ENCODE measurements around the gene CHST15.

The CHST15 gene

DNA sequence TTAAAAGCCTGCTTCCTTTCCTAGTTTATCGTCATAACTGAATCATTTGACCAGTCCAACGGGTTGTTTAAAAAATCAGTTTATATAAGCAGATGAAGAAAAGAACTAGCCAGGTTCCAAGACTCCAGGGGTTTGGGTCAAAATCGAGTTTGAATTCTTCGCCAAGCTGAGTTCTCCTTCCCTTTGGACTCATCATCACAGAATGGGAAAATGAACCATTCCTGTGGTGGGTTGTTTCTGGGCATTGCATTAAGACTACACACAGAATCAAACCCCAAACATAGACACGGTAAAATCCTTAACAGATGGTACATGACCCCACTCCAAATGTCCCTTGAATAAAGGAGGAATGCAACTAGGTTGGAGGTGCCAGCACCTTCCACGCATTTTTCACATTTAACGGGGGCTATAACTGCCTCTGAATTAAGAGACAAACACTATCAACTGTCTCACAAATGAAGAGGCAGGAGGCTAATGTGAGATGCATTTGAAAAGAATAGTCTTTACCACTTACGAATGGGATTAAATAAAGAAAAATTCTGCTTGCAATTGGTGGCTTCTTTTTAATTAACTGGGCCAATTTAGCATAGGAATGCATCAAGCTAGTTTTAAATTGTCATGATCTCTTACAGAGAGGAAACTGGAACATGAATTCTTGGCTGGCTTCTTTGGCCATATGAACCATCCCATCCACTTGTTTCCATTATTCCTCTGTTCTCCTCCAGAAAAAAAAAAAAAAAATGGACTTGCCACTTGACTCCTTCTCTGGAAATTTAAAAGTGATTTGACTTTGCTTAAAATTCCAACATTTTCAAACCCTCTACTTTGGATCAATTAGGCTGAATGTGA lies 61.1 kb downstream of the CHST15 start:
- DNase-seq (ENCODE audit: low spot score) (no peak), FAIRE-seq (no peak)

DNA sequence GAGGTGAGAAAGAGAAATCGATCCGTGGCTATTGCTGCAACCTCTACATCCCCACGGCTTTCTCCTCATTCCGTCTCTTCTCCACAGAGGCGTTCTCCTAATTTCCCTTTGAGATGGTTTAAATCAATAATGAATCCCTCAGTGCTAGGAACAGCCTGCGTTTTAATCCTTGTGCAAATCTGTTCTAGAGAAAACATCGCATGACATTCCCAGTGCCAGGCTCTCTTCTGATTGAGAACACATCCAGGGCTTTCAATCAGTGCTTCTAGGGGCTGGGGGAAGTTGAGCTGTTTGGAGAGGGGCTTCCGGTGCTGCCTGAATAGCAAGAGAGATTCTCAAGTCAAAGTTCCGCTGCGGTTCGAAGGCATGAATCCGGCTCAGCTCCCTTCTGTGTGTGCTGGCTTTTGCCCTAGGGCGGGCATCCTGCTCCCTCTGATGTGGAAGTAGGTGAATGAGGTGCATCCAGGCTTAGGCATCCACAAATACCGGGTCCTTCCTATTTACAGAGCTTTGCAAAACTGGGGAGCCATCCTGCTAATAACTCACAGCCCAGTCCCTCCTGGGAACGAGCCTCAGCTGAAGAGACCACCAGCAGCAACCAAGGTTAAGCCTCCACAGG lies 62.8 kb downstream of the CHST15 start:
- DNase-seq (ENCODE audit: low spot score) (no peak), FAIRE-seq (no peak)

DNA sequence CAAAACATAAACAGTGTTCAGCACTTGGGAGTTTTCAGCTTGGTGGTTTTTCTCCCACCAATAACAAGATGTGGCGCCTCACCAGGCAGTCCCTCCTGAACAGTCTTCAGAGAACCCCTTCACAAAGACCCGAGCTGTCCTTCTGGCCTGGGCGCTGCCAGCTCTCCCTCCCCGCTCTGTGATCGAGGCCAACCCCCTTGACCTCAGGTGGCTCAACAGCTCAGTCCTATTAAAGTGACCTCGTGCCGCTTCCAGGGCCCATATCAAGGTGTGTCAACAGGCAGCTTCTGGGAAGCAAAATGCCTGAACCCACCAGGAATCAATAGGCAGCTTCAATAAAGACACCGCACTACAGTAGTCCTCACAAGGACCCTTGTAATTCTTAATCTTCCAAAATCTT lies 63.3 kb downstream of the CHST15 start:
- no peak for FAIRE-seq
- no peak for DNase-seq (ENCODE audit: low spot score)

DNA sequence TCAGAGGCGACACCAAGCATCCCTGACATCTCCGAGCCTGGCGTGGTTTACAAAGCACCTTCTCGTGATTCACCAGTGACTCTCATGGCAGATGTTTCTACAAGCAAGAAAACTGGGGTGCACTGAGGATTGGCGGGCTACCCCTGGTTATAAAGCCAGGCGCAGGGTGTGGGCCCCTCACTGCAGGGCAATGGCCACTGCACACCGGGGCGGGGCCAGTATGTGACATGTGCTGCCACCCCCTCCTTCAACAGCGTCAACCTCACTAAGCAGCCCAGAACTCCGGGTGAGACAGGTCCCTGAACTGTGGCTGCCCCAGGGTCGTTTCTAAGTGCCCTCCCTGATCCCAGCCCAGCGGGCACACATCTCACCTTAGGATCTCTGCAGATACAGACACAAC lies 63.8 kb downstream of the CHST15 start:
- FAIRE-seq = no peak
- no peak for DNase-seq (ENCODE audit: low spot score)

DNA sequence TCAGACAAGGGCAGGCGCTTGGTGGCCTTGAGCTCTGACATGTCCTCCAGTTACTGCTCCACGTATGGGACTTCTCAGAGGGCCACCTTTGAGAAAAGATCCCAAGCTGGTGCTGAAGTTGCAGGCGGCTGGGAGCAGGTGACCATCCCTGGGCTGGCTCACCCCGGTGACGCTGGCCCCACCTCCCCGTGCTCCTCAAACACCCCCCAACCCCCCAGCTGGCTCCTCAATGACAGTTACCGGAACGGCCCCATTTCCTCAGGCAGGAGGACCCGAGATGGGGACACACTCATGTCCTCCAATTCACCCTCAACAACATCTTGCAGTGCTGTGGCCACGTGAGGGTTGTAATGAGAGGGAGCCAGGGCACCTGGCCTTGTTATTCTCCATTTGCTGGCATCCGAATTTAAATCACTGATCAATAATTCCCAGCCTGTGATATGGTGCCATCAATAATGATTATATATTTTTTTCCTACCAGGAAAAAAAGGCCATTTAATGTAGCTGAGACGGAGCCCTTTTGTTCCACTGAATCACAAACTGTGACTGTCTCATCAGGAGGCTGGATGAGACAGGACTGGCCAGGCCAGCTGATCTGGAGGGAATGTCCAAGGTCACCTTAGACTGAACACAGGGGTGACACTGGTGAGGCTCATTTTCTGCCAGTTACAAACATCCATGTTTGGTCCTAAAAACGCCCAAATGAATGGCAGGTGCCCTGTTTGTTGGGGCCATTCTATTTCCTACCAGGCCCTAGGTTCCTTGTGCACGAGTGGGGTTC lies 64.5 kb downstream of the CHST15 start:
- FAIRE-seq (no peak), DNase-seq (ENCODE audit: low spot score) (no peak)

DNA sequence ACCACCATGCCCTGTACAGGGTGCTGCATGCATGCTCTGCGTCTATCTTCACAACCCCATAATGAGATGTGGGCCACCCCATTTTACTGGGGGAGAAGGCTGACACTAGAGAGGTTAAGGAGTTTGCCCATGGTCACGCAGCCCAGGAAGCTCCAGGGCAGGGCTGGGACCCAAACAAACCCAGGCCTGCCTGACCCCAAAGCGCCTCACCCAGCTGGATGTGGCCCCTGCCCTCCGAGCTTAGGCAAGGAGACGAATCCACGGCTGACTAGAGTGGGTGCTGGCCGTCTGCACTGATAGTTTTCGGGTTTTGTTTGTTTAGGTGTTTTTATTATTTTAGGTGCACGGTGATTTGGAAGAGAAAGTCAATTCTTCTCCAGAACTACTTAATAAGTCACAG lies 65.7 kb downstream of the CHST15 start:
- DNase-seq (ENCODE audit: low spot score) (no peak), FAIRE-seq (no peak)

DNA sequence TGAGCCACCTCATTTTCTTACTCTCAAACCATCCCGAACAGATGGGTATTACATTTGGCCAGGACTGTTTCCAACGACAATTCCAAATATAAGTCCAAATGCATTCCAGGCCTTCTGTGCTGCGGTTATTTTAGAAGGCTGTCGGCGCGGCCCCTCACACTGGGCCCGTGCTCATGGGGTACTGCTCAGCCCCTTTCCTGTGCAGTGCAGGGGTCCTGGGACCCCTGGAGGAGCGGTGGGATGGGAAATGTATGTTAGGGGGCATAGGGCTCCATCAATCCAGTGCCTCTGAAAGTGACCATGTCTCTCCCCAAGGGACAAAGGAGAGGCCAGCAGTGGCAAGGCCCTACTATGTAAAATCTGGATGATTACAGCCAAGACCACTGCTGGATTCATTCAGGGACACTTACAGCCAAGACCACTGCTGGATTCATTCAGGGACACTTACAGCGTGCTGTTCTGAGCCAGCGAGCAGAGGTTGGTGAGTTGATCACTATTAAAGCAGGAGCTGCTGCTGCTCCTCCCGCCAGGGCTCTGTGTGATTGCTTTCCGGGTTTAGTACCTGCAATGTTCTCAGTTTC lies 66.3 kb downstream of the CHST15 start:
- FAIRE-seq = no peak
- no peak for DNase-seq (ENCODE audit: low spot score)

DNA sequence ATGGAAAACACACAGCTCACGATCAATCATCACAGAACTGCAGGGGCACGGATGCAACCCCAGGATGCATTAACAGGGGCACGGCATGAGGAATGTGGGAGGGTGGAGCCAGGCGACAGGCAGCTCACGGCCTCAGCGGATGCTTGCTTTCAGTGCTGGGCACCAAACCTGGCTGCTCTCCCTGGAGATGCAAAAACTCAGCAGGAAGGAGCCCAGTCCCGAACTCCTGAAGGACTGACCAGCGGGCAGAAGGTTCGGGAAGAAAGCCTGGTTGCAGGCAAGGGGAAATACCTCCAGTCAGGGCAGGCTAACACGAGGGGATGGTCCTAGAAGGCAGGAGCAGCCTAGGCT lies 66.8 kb downstream of the CHST15 start:
- DNase-seq (ENCODE audit: low spot score) (no peak), FAIRE-seq (no peak)

DNA sequence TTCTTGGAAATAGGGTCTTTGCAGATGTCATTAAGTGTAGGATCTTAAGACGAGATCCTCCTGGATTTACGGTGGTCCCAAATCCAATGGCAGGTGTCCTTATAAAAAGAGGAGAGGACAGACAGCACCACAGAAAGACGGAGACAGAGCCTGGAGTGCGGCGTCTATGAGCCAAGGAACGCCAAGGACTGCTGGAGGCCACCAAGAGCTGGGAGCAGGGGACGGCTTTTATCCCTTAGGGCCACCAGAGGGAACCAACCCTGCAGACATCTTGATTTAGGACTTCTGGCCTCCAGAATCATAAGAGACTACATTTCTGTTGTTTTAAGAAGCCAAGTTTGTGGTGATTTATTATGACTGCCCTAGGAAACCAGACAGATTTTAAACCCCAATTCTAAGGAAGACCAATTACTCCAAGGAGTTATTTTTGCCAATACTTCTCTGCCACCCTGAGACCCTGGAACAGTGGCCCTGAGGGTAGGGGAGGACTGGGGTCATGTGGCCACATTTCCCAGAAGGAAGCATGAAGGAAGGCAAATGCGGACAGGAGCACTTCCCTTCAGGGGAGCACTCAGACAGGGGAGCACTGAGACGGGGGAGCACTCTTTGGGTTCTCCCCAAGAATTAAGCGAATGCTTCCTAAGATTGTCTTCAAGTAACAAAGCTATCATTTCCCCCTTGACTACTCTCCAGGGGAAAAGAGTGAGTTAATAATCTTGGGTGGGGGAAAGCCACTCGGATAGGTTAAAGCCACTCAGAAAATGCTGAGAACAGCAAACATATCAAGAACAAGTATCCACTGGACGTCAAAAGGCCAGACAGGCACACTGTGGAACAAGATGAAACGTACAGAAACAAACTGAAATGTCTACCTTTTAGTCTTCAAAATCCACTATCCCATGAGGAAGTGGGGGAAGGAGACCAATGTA lies 67.5 kb downstream of the CHST15 start:
- FAIRE-seq (no peak), DNase-seq (ENCODE audit: low spot score) (no peak)

DNA sequence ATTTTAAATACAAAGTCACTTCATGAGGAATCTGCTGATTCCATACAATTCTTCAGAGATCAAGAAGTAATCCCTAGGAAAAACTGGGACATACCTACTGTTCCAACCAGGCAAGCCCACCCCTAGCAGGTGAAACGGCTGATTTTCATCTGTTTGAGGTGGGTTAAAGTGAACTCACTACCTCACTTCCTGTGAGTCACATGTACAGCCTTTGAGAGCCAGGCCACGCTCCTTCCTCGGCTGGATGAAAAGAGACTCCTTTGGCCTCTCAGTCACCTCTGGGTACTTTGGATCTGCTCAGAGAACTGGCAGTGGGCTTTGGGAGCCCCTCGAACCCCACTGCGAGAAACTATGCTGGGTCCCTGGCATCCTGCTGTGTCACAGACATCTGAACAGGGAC lies 68.2 kb downstream of the CHST15 start:
- DNase-seq (ENCODE audit: low spot score) (no peak), FAIRE-seq (no peak)

DNA sequence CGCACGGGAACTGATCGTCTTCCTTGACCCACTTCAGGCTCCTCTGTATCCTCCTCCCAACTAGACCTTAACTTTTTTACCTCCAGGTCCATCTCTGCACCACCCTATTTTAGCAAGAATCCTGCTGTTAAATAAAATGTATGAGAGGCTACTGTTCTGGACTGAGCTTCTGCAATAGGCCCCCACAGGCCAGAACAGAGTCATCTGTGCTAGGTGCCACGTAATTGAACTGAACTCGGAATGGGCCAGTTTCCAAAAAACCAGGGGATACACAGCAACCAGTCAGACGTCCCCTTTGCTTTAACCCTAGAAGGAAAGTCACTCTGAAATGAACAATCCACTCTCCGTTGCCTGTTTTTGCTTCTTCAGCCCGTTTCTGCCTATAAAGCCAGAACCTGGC lies 71.3 kb downstream of the CHST15 start:
- DNase-seq (ENCODE audit: low spot score) (no peak), FAIRE-seq (no peak)

DNA sequence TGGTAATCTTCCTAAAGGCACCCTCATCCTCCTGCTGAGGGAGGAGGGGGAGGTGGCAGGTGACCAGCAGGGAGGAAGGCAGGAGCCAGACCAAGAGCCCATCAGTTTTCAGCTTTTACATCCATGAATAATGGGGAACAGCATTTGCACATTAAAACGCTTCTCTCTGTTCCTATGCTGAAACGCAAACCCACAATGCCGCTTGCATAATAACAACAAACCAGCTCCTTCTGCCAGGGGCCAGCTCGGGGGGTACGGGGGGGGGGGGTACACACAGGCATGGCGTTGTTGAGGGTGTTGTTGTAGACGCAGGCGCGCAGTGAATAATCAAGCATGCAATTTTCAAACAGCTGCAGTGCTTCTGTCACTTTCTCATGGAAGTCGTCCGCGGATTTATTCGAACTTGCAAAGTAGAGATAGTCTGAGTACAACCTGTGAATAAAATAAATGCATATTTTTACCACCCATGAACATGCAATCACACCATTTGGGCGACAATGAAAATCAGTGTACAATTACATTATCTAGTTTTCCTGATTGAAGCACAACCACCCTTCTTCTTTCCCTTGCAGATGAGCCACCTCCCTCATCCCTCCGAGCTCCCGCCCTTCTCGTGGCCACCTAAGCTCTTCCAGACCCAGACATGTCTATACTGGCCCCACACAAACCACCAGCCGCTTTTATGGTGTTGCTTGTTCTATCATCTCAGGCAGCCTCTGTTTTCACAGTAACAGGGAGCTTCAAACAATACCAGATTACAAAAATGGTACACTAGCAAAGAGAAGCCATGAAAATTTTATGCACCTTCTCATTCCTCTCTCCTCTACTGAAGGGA lies 72.2 kb downstream of the CHST15 start:
- no peak for DNase-seq (ENCODE audit: low spot score)
- FAIRE-seq = no peak

DNA sequence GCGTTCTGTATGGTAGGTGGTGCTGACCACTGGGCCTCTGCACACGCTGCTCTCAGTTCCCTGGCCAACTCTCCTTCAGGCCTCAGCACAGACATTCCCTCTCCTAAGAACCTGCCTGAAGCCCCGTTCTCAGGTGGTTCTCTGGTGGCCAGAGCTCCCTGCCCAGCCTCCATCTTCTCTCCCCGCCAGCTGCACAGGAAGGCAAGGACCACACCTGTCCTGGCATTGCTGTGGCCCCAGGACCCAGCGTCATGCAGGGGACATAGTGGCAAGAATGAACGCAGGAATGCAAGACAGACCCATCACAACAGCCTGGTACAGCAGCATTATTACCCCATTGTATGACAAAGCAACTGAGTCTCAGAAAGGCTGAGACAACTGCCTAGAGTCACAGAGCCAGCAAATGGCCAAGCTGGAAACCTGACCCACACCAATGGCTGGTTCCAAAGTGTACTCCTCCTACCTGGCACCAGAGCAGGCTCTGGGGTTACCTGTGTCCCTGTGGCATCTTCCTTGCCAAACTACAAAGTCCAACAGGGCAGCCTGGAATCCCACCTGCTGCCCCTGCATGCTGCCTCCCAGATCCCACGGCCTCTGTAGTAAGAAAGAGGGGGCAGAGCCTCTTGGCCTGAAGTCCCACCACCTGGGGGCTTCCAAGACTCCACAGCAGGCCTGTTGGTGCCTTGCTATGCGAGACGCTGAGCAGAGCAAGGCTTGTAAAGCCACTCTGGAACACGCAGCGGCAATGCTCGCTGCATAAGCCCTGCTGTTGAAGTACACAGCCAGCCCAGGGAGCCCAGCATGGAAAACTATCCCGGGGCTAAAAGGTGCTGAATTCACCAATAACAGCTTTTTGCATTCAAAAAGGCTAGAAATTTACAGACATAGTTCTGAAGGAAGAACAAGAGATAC lies 73.3 kb downstream of the CHST15 start:
- FAIRE-seq (no peak), DNase-seq (ENCODE audit: low spot score) (no peak)

DNA sequence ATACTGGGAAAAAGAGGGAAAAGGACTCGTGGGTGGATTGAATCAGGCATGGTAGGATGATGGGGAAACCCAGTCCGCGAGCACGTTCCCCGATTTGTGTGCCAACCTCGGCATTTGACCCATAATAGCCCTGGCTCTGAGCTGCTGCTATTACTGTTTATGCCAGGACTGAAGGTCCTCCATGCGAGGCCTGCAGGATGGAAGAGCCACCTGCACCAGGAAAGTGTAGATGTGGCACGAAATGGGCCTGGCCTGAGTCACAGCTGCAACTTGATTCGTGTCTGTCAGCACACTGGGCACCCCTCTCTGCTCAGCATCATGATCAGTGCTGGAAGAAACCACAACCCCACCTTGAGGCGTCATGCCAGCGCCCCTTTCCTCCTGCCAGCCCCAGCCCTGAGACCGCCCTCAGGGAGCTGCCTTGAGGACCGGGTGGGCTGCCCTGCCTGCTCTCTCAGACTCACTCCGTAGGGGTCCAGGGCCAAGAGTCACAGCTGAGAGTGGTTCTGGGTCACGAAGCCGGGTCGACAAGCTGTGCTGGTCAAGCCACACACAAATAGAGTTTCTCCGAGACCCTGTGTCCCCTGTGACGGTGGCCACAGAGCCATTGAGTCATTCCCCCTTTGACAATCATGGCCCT lies 74.4 kb downstream of the CHST15 start:
- FAIRE-seq = no peak
- no peak for DNase-seq (ENCODE audit: low spot score)

DNA sequence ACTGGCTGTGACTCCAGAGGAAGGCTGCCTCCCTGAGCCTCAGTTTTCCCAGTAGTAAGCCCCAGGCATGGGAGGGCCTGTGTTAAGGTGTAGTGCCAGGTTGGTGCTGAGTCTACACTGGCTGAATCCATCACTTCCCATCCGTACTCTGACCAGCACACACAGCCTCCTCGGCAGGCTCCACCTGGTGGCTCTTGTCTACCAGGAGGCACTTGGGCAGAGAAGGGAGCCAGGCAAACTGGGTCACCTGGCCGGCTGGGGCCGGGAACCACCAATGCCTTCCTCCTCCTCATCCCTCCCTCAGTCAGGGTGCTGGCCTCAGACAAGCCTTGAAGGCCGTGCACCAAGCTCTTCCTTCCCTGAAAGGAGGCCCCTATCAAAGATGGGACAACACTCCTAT lies 75.7 kb downstream of the CHST15 start:
- no peak for FAIRE-seq
- DNase-seq (ENCODE audit: low spot score) = no peak

DNA sequence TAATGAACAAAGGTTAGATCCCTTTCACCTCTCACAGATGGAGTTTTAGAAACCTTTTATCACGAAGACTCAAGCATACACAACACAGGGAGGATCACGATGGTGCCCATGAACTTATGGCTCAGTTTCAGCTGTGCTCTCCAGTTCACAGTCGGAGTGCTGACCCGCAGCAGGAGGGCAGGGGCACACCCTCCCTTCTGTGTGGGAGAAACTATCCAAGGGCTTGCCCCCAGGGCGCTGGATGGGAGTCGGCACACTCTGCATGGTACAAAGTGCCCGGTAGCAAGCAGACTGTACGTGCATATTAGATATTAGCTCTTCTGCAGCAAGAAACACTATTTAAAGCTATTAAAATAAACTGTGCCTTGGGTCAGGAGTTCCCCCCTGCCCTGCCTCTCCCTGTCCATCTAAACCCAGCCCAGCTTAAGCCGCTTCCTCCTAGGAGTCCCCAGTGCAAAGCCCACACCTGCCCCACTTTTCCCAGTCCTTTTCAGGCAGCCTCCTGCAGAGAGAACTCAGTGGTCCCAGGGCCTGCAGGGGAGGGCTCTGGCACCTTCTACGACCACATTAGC lies 76.5 kb downstream of the CHST15 start:
- FAIRE-seq (no peak), DNase-seq (ENCODE audit: low spot score) (no peak)

DNA sequence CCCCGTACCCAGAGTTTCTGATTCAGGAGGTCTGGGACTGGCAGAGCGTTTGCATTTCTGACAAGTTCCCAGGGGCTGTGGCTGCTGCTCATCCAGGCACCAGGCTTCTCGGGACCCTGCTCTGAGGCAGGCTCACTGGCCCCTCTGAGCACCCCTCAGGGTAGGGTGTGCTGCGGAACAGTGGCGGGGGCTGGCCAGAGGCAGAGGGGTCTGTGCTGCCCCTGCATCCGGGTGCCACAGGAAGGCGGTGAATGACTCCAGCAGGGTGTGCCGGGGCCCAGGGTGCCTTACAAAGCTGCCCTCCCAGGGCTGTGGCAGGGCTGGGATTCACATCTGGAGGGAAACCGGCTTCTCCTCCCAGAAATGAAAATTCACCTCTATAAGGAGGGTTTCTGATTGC lies 77.4 kb downstream of the CHST15 start:
- FAIRE-seq (no peak), DNase-seq (ENCODE audit: low spot score) (no peak)

DNA sequence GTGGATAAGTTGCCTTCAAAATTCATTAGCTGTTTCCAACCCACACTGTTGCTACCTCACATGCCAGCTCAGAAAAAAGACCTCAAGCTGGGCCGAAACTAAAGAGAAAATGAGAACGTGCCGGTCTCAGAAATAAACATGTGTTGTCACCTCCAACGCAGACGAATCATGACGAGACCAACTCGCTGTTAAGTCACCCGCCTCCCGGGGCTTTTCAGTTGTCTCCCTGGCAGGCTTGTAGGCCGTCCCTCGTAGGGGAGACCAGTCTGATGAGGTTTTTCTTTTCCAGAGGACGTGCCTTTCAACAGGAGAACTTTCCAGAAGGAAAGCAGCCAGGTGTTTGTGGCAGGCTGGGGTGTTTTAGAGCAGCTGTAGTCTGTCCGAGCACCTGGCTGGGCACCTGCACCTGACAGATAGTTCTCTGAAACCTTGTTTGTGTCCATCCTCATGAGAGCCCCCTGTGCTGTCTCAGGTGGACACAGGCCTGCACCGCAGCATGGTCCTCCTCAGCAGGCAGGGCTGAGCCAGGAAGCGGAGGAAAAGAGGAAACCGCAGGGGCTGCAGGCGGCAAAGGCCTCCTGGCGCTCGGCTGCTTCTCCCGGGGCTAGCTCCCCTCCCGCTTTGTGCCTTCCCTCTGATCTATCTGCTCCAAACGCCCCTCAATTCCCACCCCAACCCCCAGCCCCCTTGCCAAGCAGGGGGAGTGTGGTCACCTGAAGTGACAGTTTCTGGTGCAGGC lies 78.8 kb downstream of the CHST15 start:
- FAIRE-seq (no peak), DNase-seq (ENCODE audit: low spot score) (no peak)

Measured in urothelium cell line (cell line).